Nephron (organoid): ENCODE results near the gene ZNF443.

Experiments
- H3K27ac Mint-ChIP-seq, 3 experiments: 2 replicates each; pipeline ENCODE4 v1.8.0; 2020; ENCODE audit warnings: mixed read lengths in 3 of 3, mild to moderate bottlenecking in 2 of 3, moderate library complexity in 1 of 3
- H3K27me3 Mint-ChIP-seq: 2 replicates; pipeline ENCODE4 v1.8.0; 2021; ENCODE audit warnings: low read depth, mild to moderate bottlenecking, moderate library complexity, mixed read lengths
- H3K36me3 Mint-ChIP-seq: 2 replicates; pipeline ENCODE4 v1.8.0; 2020; ENCODE audit warnings: low read depth, mixed read lengths
- H3K4me1 Mint-ChIP-seq: 2 replicates; pipeline ENCODE4 v1.8.0; 2020; ENCODE audit warnings: mixed read lengths
- H3K4me3 Mint-ChIP-seq, 3 experiments: 2 replicates each; pipeline ENCODE4 v1.8.0; 2020; ENCODE audit warnings: mild to moderate bottlenecking in 3 of 3, mixed read lengths in 3 of 3, moderate library complexity in 2 of 3
- H3K9me3 Mint-ChIP-seq: 2 replicates; pipeline ENCODE4 v1.8.0; 2020; ENCODE audit warnings: mixed read lengths
- CTCF ChIP-seq, 3 experiments: fragments of 200-600 bp; sonication (generic); IDR thresholded peaks; one replicate each; pipeline ENCODE4 v1.5.0; 2021; ENCODE audit warnings: antibody characterized with exemption in 3 of 3; ENCODE audit not compliant: unreplicated experiment in 3 of 3

ZNF443 gene

GRCh38 chr19:12380444-12380737 lies 60.4 kb downstream of the ZNF443 start:
- peaks cover 57% of the 10 kb centered on the region for H3K36me3 Mint-ChIP-seq
- no peak overlapping the region for H3K4me3 Mint-ChIP-seq
- H3K9me3 Mint-ChIP-seq, result peaks cover 55% of the 10 kb centered on the region
- H3K4me1 Mint-ChIP-seq, result no peaks in the 10 kb centered on the region
- no peaks in the 10 kb centered on the region for H3K27me3 Mint-ChIP-seq
- no peak overlapping the region for H3K27ac Mint-ChIP-seq
- TF ChIP-seq CTCF (IDR thresholded peaks at IDR 0.05; ENCODE audit: unreplicated experiment in 3 of 3), result no peak

- Mint-ChIP-seq H3K36me3 (peaks cover 54% of the 10 kb centered on the region), H3K9me3 (peaks cover 57% of the 10 kb centered on the region), H3K4me1 (no peaks in the 10 kb centered on the region), H3K27ac (no peak overlapping the region), H3K4me3 (no peak overlapping the region), H3K27me3 (no peaks in the 10 kb centered on the region)
- no peak for TF ChIP-seq CTCF (IDR thresholded peaks at IDR 0.05; ENCODE audit: unreplicated experiment in 3 of 3)
These were observed 60.9 kb downstream of the ZNF443 start for GRCh38 chr19:12379732-12380443.
